ENCODE measurements around the gene RASSF1. TPM values are rescaled to one million over a fixed set of nuclear protein-coding genes. Genes with fewer than 3 reads are reported as not detected.
"Not testable (repeated sequence)": the region's sequence is repeated elsewhere in the genome, so short reads cannot be mapped to it uniquely, and the experiment has no call there.

RASSF1 gene
- total RNA-seq, 1 donor from 2014 or later: 19.9 TPM

- DNase-seq (ENCODE audit: low read depth): peak; percentile 91
- Histone ChIP-seq H3K4me3 (ENCODE audit: low read depth, low read length) (no peak overlapping the region), H3K27me3 (ENCODE audit: control insufficient read depth, insufficient read depth, low read length) (no peaks in the 10 kb centered on the region), H3K36me3 (ENCODE audit: control insufficient read depth, insufficient read depth, low read length) (peaks cover 3% of the 10 kb centered on the region)
- TF ChIP-seq CTCF (IDR thresholded peaks at IDR 0.05; ENCODE audit: insufficient read depth, low read length, poor library complexity, severe bottlenecking): no peak
Observed at GRCh38 chr3:50316657-50317242, 23.9 kb downstream of the RASSF1 start.

- DNase-seq (ENCODE audit: low read depth): no peak
- Histone ChIP-seq H3K36me3 (ENCODE audit: control insufficient read depth, insufficient read depth, low read length) (peaks cover 3% of the 10 kb centered on the region), H3K4me3 (ENCODE audit: low read depth, low read length) (no peak overlapping the region), H3K27me3 (ENCODE audit: control insufficient read depth, insufficient read depth, low read length) (no peaks in the 10 kb centered on the region)
- TF ChIP-seq CTCF (IDR thresholded peaks at IDR 0.05; ENCODE audit: insufficient read depth, low read length, poor library complexity, severe bottlenecking): no peak
Observed at GRCh38 chr3:50314816-50315215, 25.8 kb downstream of the RASSF1 start.

- DNase-seq (ENCODE audit: low read depth): no peak
- Histone ChIP-seq H3K36me3 (ENCODE audit: control insufficient read depth, insufficient read depth, low read length) (peaks cover 3% of the 10 kb centered on the region), H3K27me3 (ENCODE audit: control insufficient read depth, insufficient read depth, low read length) (no peaks in the 10 kb centered on the region), H3K4me3 (ENCODE audit: low read depth, low read length) (no peak overlapping the region)
- TF ChIP-seq CTCF (IDR thresholded peaks at IDR 0.05; ENCODE audit: insufficient read depth, low read length, poor library complexity, severe bottlenecking): no peak
Observed at GRCh38 chr3:50314342-50314741, 26.3 kb downstream of the RASSF1 start.

GRCh38 chr3:50312041-50312440 is 28.6 kb downstream of the RASSF1 start:
- H3K27me3 ChIP-seq (ENCODE audit: control insufficient read depth, insufficient read depth, low read length); H3K4me3 ChIP-seq (ENCODE audit: low read depth, low read length); DNase-seq (ENCODE audit: low read depth); H3K36me3 ChIP-seq (ENCODE audit: control insufficient read depth, insufficient read depth, low read length): not testable (repeated sequence)

GRCh38 chr3:50304601-50305000 is 36.0 kb downstream of the RASSF1 start:
- no peak for DNase-seq (ENCODE audit: low read depth)
- Histone ChIP-seq H3K27me3 (ENCODE audit: control insufficient read depth, insufficient read depth, low read length) (no peaks in the 10 kb centered on the region), H3K36me3 (ENCODE audit: control insufficient read depth, insufficient read depth, low read length) (no peaks in the 10 kb centered on the region), H3K4me3 (ENCODE audit: low read depth, low read length) (no peak overlapping the region)
- TF ChIP-seq CTCF (IDR thresholded peaks at IDR 0.05; ENCODE audit: insufficient read depth, low read length, poor library complexity, severe bottlenecking): no peak

GRCh38 chr3:50303013-50303815 is 37.4 kb downstream of the RASSF1 start, which contains the start of gene HYAL1:
TSS of gene HYAL1 (minus strand) at chr3:50303574. CDS start at chr3:50302956, 618 bp downstream.
- Histone ChIP-seq H3K4me3 (ENCODE audit: low read depth, low read length) (no peak within 1 kb of the TSS), H3K36me3 (ENCODE audit: control insufficient read depth, insufficient read depth, low read length) (no peaks in the 10 kb centered on the region), H3K27me3 (ENCODE audit: control insufficient read depth, insufficient read depth, low read length) (no peaks in the 10 kb centered on the region)
- peak; percentile 54 for TF ChIP-seq CTCF (IDR thresholded peaks at IDR 0.05; ENCODE audit: insufficient read depth, low read length, poor library complexity, severe bottlenecking)
- no peak for DNase-seq (ENCODE audit: low read depth)
